ENCODE data around the gene TGFB1I1.

GRCh38 chr16:31513884-31514283, 41.9 kb downstream of the TGFB1I1 start:
- TF ChIP-seq POLR2AphosphoS5 (IDR thresholded peaks at IDR 0.05) (no peak), CTCF (IDR thresholded peaks at IDR 0.05; ENCODE audit: poor library complexity, severe bottlenecking) (no peak), TAF1 (IDR thresholded peaks at IDR 0.05; ENCODE audit: low read depth) (no peak), REST (IDR thresholded peaks at IDR 0.05; ENCODE audit: borderline replicate concordance) (no peak), EZH2 (IDR thresholded peaks at IDR 0.05; ENCODE audit: borderline replicate concordance, insufficient read depth, low read length, poor library complexity, severe bottlenecking) (no peak)
